ENCODE measurements around the gene GPHN. TPM values are rescaled to one million over a fixed set of nuclear protein-coding genes. Genes with fewer than 3 reads are reported as not detected.

Gene GPHN
- total and polyA plus RNA-seq, 11 donors, result 15.2 to 37.1 (median 30.1) TPM

DNA sequence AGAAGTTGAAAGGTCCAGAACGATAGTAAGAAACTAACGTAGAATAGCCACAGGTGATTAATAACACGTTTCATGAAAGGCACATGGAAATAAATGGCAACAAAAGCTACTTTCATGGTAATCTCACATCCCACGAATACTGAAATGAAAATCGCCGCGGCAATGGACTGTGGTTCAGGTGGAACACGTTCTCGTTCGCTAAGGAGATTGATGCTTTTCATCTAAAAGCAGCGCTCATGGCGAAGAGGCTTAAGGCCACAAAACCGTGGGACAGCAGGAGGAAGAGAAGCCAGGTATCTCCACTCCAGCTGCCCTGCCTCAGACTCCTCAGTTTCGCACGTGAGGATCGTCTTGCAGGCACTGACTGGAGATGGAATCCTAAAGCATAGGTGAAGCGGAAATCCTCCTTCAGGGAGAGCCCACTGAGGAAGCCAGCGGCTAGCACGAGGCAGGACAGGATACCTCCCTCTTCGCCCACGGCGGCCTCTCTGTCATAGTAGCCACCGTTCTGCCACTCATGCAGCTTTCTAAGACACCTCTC, 696 bp upstream of the GPHN start:
- ATAC-seq, result peak; percentile 9 to 45 (median 37)

DNA sequence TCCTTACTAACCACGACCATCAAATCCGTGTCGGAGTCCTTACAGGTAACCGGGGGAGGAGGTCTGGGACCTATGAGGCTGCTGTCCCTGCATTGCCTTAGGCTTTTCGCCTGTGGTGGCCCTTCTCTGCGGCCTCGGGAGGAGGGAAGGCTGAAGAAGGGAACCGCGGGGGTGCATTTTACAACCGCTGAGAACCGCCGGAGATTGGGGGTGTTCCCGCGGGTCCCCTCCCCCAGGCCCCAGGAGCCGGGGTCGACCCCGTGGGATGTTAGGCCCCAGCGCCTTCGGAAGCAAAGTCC, 549 bp downstream of the GPHN start:
- 0% methylated on average over 2 to 19 of the region's 19 CpGs for WGBS, 4 donors
- Histone ChIP-seq H3K4me3 (peak overlapping the region; percentile 78 to 97 (median 89)), H3K4me1 (peaks cover 0 to 47% (median 34%) of the 10 kb centered on the region in 12 donors), H3K9me3 (no peaks in the 10 kb centered on the region), H3K36me3 (no peaks in the 10 kb centered on the region), H3K27ac (peak overlapping the region; percentile 88 to 97 (median 94)), H3K27me3 (no peaks in the 10 kb centered on the region)
- TF ChIP-seq, protein P1, sequence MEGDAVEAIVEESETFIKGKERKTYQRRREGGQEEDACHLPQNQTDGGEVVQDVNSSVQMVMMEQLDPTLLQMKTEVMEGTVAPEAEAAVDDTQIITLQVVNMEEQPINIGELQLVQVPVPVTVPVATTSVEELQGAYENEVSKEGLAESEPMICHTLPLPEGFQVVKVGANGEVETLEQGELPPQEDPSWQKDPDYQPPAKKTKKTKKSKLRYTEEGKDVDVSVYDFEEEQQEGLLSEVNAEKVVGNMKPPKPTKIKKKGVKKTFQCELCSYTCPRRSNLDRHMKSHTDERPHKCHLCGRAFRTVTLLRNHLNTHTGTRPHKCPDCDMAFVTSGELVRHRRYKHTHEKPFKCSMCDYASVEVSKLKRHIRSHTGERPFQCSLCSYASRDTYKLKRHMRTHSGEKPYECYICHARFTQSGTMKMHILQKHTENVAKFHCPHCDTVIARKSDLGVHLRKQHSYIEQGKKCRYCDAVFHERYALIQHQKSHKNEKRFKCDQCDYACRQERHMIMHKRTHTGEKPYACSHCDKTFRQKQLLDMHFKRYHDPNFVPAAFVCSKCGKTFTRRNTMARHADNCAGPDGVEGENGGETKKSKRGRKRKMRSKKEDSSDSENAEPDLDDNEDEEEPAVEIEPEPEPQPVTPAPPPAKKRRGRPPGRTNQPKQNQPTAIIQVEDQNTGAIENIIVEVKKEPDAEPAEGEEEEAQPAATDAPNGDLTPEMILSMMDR (IDR thresholded peaks at IDR 0.05), result no peak
- no peak for TF ChIP-seq POLR2A (IDR thresholded peaks at IDR 0.05)
- DNase-seq, result peak in 1 of 5 donors; percentile 61
- ATAC-seq, result no peak
- intact Hi-C loops (cut with DNase I), result loop anchor here in 3 of 10 donors (2.0 to 10.0 kb wide), 5 partner anchors 59 to 854 kb away; partner anchors contain the start of genes EIF2S1 (in 1 of the 3) and PALS1 (in 1 of the 3)

More for the DNA sequence above, 696 bp upstream of the GPHN start:
- Histone ChIP-seq H3K9me3 (no peaks in the 10 kb centered on the region), H3K27ac (peak overlapping the region; percentile 88 to 97 (median 94)), H3K4me1 (peaks cover 0 to 35% (median 23%) of the 10 kb centered on the region in 12 donors), H3K4me3 (peak overlapping the region; percentile 57 to 91 (median 88)), H3K27me3 (no peaks in the 10 kb centered on the region), H3K36me3 (no peaks in the 10 kb centered on the region)
- WGBS, 4 donors, result 2 to 5% (median 3%) methylated on average over 16 to 23 of the region's 23 CpGs
- no peak for DNase-seq
- intact Hi-C loops (cut with DNase I), result loop anchor here in 3 of 10 donors (5.0 to 10.0 kb wide), 4 partner anchors 60 to 855 kb away; partner anchors contain the start of gene EIF2S1 (in 1 of the 3)
- TF ChIP-seq, protein P1 (IDR thresholded peaks at IDR 0.05), result no peak
- no peak for TF ChIP-seq POLR2A (IDR thresholded peaks at IDR 0.05)

DNA sequence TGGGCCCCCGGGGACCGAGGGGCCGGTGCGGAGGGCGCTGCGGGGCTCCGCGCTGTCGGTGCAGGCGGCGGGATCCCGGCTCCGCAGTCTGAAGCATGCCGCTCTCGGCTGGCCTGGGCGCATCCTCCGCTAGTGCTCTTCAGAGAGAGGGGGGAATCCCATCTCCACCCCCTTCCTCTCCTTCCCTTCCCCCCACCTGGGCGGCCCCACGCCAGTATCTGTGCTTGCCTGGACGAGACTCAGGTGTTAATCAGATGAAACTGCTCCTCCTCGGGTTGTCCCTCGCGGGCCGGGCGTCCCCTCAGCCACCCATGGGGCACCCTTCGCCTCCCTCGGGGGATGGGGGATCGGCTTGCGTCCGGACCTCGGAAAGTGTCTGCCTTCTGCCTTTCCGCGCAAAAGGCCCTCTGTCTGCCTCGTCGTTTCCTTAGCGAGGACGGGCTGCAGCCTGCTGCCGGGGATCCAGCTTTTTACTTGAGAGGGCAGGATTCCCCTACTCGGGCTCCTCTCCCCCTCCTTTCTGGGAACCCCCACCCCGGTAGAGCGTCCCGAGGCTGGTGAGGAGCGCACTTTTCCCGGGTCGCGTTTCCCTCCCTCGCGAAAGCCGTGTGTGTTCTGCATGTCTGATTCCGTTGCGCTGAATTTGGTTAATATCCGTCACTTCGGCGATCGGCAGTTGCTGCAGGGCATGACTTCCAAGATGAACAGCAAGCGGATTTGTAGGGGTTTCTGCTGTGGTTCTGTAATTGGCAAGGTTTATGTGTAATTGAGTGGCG, 1.1 kb downstream of the GPHN start:
- ATAC-seq (peak in 3 of 4 donors; percentile 2 to 14 (median 3)), DNase-seq (peak; percentile 28 to 70 (median 36))
- Histone ChIP-seq H3K4me3 (peak overlapping the region; percentile 78 to 97 (median 89)), H3K9me3 (no peaks in the 10 kb centered on the region), H3K27ac (peak overlapping the region; percentile 88 to 97 (median 94)), H3K36me3 (no peaks in the 10 kb centered on the region), H3K27me3 (no peaks in the 10 kb centered on the region), H3K4me1 (peaks cover 0 to 48% (median 35%) of the 10 kb centered on the region in 12 donors)
- WGBS, 4 donors, result 0 to 1% (median 1%) methylated on average over 24 to 57 of the region's 57 CpGs
- TF ChIP-seq, protein P1 (IDR thresholded peaks at IDR 0.05), result peak in 1 of 12 donors; percentile 4
- no peak for TF ChIP-seq POLR2A (IDR thresholded peaks at IDR 0.05)
- intact Hi-C loops (cut with DNase I), result loop anchor here in 3 of 10 donors (2.0 to 10.0 kb wide), 5 partner anchors 58 to 853 kb away; partner anchors contain the start of genes EIF2S1 (in 1 of the 3) and PALS1 (in 1 of the 3)

DNA sequence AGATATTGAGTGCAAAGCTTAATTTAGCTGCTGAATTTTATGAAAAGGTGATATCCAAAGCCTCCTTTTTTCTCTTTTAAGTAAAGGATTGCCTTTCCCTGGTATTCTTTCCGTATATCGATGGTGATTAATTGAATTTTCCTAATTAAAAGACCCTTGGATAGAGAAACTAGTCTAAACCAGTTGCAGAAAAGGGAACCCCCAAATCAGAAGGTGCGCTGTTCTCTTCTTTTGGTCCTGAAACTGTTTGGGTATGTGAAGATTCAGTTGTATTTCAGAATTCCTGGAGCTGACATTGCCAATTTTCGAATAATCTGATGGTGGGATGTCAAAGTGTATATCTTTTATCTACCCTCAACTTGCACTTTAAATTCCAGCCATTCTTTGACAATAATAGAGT, 1.9 kb downstream of the GPHN start:
- H3K9me3 ChIP-seq, result no peaks in the 10 kb centered on the region
- peaks cover 0 to 55% (median 35%) of the 10 kb centered on the region in 12 donors for H3K4me1 ChIP-seq
- no peak for ATAC-seq
- TF ChIP-seq POLR2A (IDR thresholded peaks at IDR 0.05), result no peak
- TF ChIP-seq, protein P1 (IDR thresholded peaks at IDR 0.05), result no peak
- no peaks in the 10 kb centered on the region for H3K36me3 ChIP-seq
- no peaks in the 10 kb centered on the region for H3K27me3 ChIP-seq
- H3K27ac ChIP-seq, result peak overlapping the region in 5 of 12 donors; percentile 94 to 97 (median 95)
- no peak for DNase-seq
- H3K4me3 ChIP-seq, result peak overlapping the region; percentile 78 to 97 (median 89)
- intact Hi-C loops (cut with DNase I), result loop anchor here in 3 of 10 donors (2.0 to 10.0 kb wide), 5 partner anchors 57 to 852 kb away; partner anchors contain the start of genes EIF2S1 (in 1 of the 3) and PALS1 (in 1 of the 3)
- WGBS, 4 donors, result 35 to 47% (median 42%) methylated on average over 4 of the region's 4 CpGs

Measured in heart left ventricle (tissue), 16 donors.